Transverse colon (tissue), 3 donors: Measurements from ENCODE around the gene FBXL16.

ENCODE experiments used
- CTCF ChIP-seq, 5 experiments: fragments of 200-600 bp in 3 of 5; fragments of 450-650 bp in 2 of 5; sonication (generic) in 3 of 5; IDR thresholded peaks; 1 replicate in 2 of 5; 2 replicates in 3 of 5; pipeline ENCODE4 v1.5.1; 2016 to 2017; ENCODE audit warnings: antibody characterized with exemption in 5 of 5, inconsistent platforms in 3 of 5, mild to moderate bottlenecking in 2 of 5, moderate library complexity in 1 of 5
- EP300 ChIP-seq: sonication (generic); formaldehyde crosslinking; IDR thresholded peaks from one replicate; pipeline ENCODE4 v1.6.1; 2017; ENCODE audit warnings: antibody characterized with exemption, low read depth
- POLR2A ChIP-seq: fragments of 450-650 bp; IDR thresholded peaks from one replicate; pipeline ENCODE4 v1.6.1; 2016; ENCODE audit warnings: antibody characterized with exemption, mild to moderate bottlenecking, moderate library complexity

GRCh38 chr16:643050-643368 is 62.6 kb downstream of the FBXL16 start:
- no peak for TF ChIP-seq CTCF (IDR thresholded peaks at IDR 0.05)
- TF ChIP-seq POLR2A, result no peak
- TF ChIP-seq EP300, result no peak
